SU-DHL-6 (cell line): ENCODE results near the gene MAML1.

ENCODE experiments used
- H2AFZ ChIP-seq: fragments of 200-600 bp; sonication (generic); 2 replicates; pipeline ENCODE4 v1.6.1; 2014; ENCODE audit warnings: low read depth, mild to moderate bottlenecking, moderate library complexity, mixed read lengths, antibody characterized with exemption, low read length; ENCODE audit not compliant: severe bottlenecking
- H3F3A ChIP-seq: fragments of 200-600 bp; shearing (Covaris generic); 2 replicates; pipeline ENCODE4 v1.6.0; 2016; ENCODE audit warnings: antibody characterized with exemption, mild to moderate bottlenecking; ENCODE audit not compliant: insufficient read depth
- H3K27ac ChIP-seq: fragments of 200-600 bp; sonication (generic); 2 replicates; pipeline ENCODE4 v1.5.1; 2016; ENCODE audit warnings: low read depth, mild to moderate bottlenecking, low read length, moderate library complexity, mixed read lengths
- H3K27me3 ChIP-seq: fragments of 200-600 bp; sonication (generic), shearing (Covaris generic); 2 replicates; pipeline ENCODE4 v1.6.0; 2014; ENCODE audit warnings: mild to moderate bottlenecking, low read length
- H3K36me3 ChIP-seq: fragments of 200-600 bp; sonication (generic); 2 replicates; pipeline ENCODE4 v1.6.1; 2014; ENCODE audit warnings: mild to moderate bottlenecking, low read length, mixed read lengths
- H3K4me2 ChIP-seq: fragments of 300-600, 200-600 bp; shearing (Covaris generic), sonication (generic); 2 replicates; pipeline ENCODE4 v1.6.0; 2014; ENCODE audit warnings: low read length, low read depth, mild to moderate bottlenecking; ENCODE audit not compliant: poor library complexity, severe bottlenecking
- H3K4me3 ChIP-seq: fragments of 200-600 bp; sonication (generic); 2 replicates; pipeline ENCODE4 v1.5.1; 2014; ENCODE audit warnings: antibody characterized with exemption, low read length, mild to moderate bottlenecking, mixed read lengths; ENCODE audit not compliant: insufficient read depth, poor library complexity, severe bottlenecking
- H3K79me2 ChIP-seq: fragments of 200-600 bp; sonication (generic); 2 replicates; pipeline ENCODE4 v1.6.1; 2014; ENCODE audit warnings: mild to moderate bottlenecking, low read length, moderate library complexity; ENCODE audit not compliant: insufficient read depth
- H3K9ac ChIP-seq: fragments of 200-600 bp; sonication (generic); 2 replicates; pipeline ENCODE4 v1.7.0; 2014; ENCODE audit warnings: mild to moderate bottlenecking, low read length
- H3K9me2 ChIP-seq: fragments of 200-600 bp; sonication (generic); replicated peaks from 2 replicates; pipeline ENCODE4 v1.6.1; 2014; ENCODE audit warnings: low read length; ENCODE audit not compliant: insufficient read depth
- H3K9me3 ChIP-seq: fragments of 200-600 bp; sonication (generic); 2 replicates; pipeline ENCODE4 v1.6.1; 2014; ENCODE audit warnings: low read length, mixed read lengths; ENCODE audit not compliant: insufficient read depth
- H4K20me1 ChIP-seq: fragments of 200-600 bp; sonication (generic); 2 replicates; pipeline ENCODE4 v1.6.1; 2014; ENCODE audit warnings: low read depth, mild to moderate bottlenecking, antibody characterized with exemption, low read length, moderate library complexity, mixed read lengths
- CTCF ChIP-seq: fragments of 200-600 bp; sonication (generic); IDR thresholded peaks from one replicate; pipeline ENCODE4 v1.5.1; 2017; ENCODE audit warnings: antibody characterized with exemption, mild to moderate bottlenecking, low read length, moderate library complexity; ENCODE audit not compliant: insufficient read depth, poor library complexity, severe bottlenecking
- EZH2phosphoT487 ChIP-seq: fragments of 200-600 bp; sonication (generic), shearing (Covaris generic); conservative IDR thresholded peaks from 2 replicates; pipeline ENCODE4 v1.6.1; 2018; ENCODE audit warnings: mild to moderate bottlenecking, antibody characterized with exemption, low read length, moderate library complexity, mixed read lengths

MAML1 gene

GRCh38 chr5:179769796-179770195, 37.2 kb downstream of the MAML1 start:
- Histone ChIP-seq H3K79me2 (peaks cover 18% of the 10 kb centered on the region; the same call in 1 of the 2 replicates), H3K36me3 (0 out of 2 replicates have a peak, but pooled peaks cover 5% of the 10 kb centered on the region), H3K9me3 (no peaks in the 10 kb centered on the region), H2AFZ (no peak overlapping the region), H3K4me3 (no peak overlapping the region), H3K4me2 (no peak overlapping the region), H3K27me3 (no peaks in the 10 kb centered on the region), H3K9me2 (no peaks in the 10 kb centered on the region), H4K20me1 (no peaks in the 10 kb centered on the region), H3K9ac (no peak overlapping the region), H3K27ac (no peak overlapping the region), H3F3A (no peaks in the 10 kb centered on the region)
- no peak for TF ChIP-seq CTCF
- TF ChIP-seq EZH2phosphoT487: no peak

GRCh38 chr5:179771311-179771895, 38.8 kb downstream of the MAML1 start:
- H2AFZ ChIP-seq: no peak overlapping the region
- H3K79me2 ChIP-seq: peaks cover 11% of the 10 kb centered on the region; the same call in 1 of the 2 replicates
- H3K9ac ChIP-seq: no peak overlapping the region
- no peak overlapping the region for H3K4me2 ChIP-seq
- no peak overlapping the region for H3K27ac ChIP-seq
- no peak for TF ChIP-seq CTCF
- TF ChIP-seq EZH2phosphoT487: no peak
- no peaks in the 10 kb centered on the region for H3K9me3 ChIP-seq
- peaks cover 3% of the 10 kb centered on the region; the same call in 1 of the 2 replicates for H3K36me3 ChIP-seq
- H4K20me1 ChIP-seq: no peaks in the 10 kb centered on the region
- no peak overlapping the region for H3K4me3 ChIP-seq
- H3K9me2 ChIP-seq: no peaks in the 10 kb centered on the region
- no peaks in the 10 kb centered on the region for H3F3A ChIP-seq
- H3K27me3 ChIP-seq: no peaks in the 10 kb centered on the region

GRCh38 chr5:179772351-179772750, 39.7 kb downstream of the MAML1 start:
- H3K27ac ChIP-seq: no peak overlapping the region
- H3K9me2 ChIP-seq: no peaks in the 10 kb centered on the region
- H3K79me2 ChIP-seq: 0 out of 2 replicates have a peak, but pooled peaks cover 2% of the 10 kb centered on the region
- peaks cover 3% of the 10 kb centered on the region; the same call in 1 of the 2 replicates for H3K36me3 ChIP-seq
- no peak overlapping the region for H3K9ac ChIP-seq
- H4K20me1 ChIP-seq: no peaks in the 10 kb centered on the region
- no peaks in the 10 kb centered on the region for H3F3A ChIP-seq
- no peak overlapping the region for H3K4me3 ChIP-seq
- H2AFZ ChIP-seq: no peak overlapping the region
- TF ChIP-seq EZH2phosphoT487: no peak
- no peak for TF ChIP-seq CTCF
- H3K9me3 ChIP-seq: no peaks in the 10 kb centered on the region
- no peaks in the 10 kb centered on the region for H3K27me3 ChIP-seq
- no peak overlapping the region for H3K4me2 ChIP-seq
